Right ventricle myocardium superior (tissue), 1 donor: ENCODE data around the gene ZNF106. TPM values are rescaled to one million over a fixed set of nuclear protein-coding genes. Genes with fewer than 3 reads are reported as not detected.

Source experiments
- ATAC-seq: fragments of 200-7000 bp; cut with Tn5 transposase; one replicate; pipeline ENCODE4 v1.9.1; 2020; ENCODE audit warnings: mild to moderate bottlenecking; ENCODE audit not compliant: poor library complexity
- DNase-seq: peaks from one replicate; pipeline ENCODE4 v3.0.0-alpha.2; 2020
- intact Hi-C: fragments of 100-400 bp; cut with DNase I; formaldehyde crosslinking; loops from one replicate; pipeline ENCODE4 v1.11.2; 2022
- total RNA-seq: library from RNA; stranded (reverse); fragmentation: NEBNext Ultra II Directional; extraction: Animal tissue kit (Norgen Biotek cat#: 25700); gene quantifications from one replicate; pipeline ENCODE4 v1.2.1, GENCODE V29; 2021
- donor health status: DM: no; HTN: yes; CAD: no; lungs with severe emphysema.

Gene ZNF106
- total RNA-seq, 1 donor from 2014 or later: 479 TPM

DNA sequence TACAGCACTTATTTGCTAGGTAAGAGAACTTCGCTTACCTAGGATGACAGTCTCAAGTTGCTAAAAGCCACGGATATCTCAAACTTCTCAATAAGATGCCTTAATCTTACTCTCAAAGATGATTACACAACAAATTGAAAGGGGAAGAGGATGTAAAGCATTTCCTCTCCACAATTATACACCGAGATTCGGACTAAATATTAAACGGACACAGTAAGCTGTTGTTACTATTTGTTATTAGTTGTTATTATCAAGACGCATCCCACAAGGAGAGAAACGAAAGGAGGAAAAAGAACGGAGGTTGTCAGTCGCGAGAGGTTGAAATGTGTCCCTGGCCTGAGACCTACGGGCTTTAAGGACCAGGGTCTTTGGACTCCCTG is 660 bp downstream of the ZNF106 start:
- DNase-seq (no peak), ATAC-seq (peak; percentile 1)
- intact Hi-C loops: no loop called here

GRCh38 chr15:42483677-42484076 is 7.3 kb downstream of the ZNF106 start:
- DNase-seq: no peak
- intact Hi-C loops: no loop called here
- no peak for ATAC-seq

DNA sequence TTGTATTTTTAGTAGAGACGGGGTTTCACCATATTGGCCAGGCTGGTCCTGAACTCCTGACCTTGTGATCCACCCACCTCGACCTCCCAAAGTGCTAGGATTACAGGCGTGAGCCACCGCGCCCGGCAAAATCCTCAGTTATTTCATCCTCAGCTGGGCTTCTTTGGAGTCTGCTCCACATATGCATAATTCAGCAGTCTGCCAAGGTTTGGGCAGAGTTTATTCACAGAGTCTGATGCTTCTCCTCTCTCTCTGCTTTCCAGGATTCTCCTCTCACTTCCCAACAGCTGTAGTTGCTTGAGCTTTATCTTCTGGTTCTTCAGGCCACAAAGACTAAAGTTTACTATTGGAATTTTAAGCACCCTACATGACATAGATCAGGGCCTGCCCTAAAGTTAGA is 8.2 kb downstream of the ZNF106 start:
- ATAC-seq (no peak), DNase-seq (no peak)
- intact Hi-C loops: no loop called here

DNA sequence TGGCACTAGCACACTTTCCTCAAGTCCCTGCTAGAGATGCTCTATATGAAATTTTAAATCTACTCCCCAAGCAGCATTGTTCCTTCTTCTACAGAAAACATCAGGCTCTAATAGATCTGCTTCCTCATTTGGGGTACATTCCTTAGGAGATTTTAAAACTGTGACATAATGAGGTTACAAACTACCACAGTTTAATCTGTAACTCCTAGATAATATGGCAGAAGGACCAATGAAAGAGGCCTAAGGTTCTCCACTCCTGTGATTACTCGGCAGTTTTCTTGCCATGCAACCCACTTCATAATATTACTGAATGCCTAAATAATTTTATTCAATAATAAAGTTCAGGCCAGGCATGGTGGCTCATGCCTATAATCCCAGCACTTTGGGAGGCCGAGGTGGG is 16.1 kb downstream of the ZNF106 start:
- DNase-seq (no peak), ATAC-seq (no peak)
- intact Hi-C loops: no loop called here

DNA sequence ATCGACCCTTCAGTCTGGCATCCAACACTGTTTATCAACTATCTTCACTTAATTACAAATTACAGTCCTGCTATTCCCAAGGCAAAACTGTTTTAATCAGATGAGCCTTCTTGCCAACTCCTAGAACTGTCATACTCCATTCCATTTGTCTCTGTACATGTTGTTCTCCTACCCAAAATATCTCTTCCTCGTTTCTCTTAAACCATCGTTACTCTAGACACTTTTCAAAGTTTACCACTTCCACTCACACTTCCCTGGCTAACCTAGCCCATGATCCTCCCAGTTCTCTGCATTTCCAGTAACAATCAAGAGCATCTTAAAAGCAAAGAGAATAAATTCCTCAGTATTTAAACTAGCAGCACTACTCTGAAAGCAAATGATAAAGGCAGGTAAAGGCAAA is 19.9 kb downstream of the ZNF106 start:
- ATAC-seq: peak; percentile 55
- intact Hi-C loops: no loop called here

GRCh38 chr15:42465520-42466259 is 25.3 kb downstream of the ZNF106 start:
- intact Hi-C loops: no loop called here
- no peak for ATAC-seq
- DNase-seq: no peak

More for the DNA sequence above, 19.9 kb downstream of the ZNF106 start:
- no peak for DNase-seq

GRCh38 chr15:42461261-42461660 is 29.7 kb downstream of the ZNF106 start:
- intact Hi-C loops: no loop called here
- no peak for ATAC-seq

GRCh38 chr15:42457445-42458442 is 33.2 kb downstream of the ZNF106 start:
- DNase-seq: peak; percentile 73
- intact Hi-C loops: no loop called here
- ATAC-seq: peak; percentile 92

More at GRCh38 chr15:42461261-42461660, 29.7 kb downstream of the ZNF106 start:
- no peak for DNase-seq

DNA sequence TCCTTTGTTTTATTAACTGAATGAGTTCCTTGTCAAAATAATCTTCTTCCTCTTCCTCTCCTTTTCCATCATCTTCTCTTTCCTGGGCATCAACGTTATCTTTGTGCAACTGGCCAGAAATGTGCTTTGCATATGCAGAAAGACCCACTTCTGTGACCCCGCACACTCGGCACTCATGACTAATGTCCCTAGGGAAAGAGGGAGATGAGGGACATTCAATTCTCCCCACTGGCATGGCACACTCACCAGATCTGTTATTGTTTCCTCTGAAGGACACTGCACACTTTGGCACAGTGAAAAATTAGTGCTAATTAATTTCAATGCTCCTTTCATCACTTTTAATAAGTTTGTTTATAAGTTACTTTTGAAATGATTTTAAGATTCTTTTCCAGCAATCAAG is 34.0 kb downstream of the ZNF106 start:
- ATAC-seq (peak; percentile 53), DNase-seq (no peak)
- intact Hi-C loops: no loop called here

DNA sequence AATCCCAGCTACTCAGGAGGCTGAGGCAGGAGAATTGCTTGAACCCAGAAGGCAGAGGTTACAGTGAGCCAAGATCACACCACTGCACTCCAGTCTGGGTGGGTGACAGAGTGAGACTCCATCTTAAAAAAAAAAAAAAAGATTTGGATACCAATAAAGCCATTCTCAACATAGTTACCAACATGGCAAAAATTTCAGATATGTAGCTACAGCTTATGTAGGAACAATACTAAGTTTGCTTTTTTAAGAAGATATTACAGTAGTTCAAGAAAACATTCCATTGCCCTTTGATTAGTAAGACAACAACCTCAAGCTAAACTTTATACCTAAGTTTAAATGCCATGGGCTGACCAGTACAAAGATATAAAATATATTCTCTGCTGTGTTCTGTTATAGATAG is 34.4 kb downstream of the ZNF106 start:
- ATAC-seq (peak; percentile 26), DNase-seq (no peak)
- intact Hi-C loops: no loop called here

- no peak for DNase-seq
- no peak for ATAC-seq
- intact Hi-C loops: no loop called here
Observed at GRCh38 chr15:42453826-42454225, 37.1 kb downstream of the ZNF106 start.

- ATAC-seq (no peak), DNase-seq (no peak)
- intact Hi-C loops: no loop called here
Observed at GRCh38 chr15:42450425-42450790, 40.5 kb downstream of the ZNF106 start.

- intact Hi-C loops: no loop called here
- no peak for DNase-seq
- peak; percentile 53 for ATAC-seq
Observed at GRCh38 chr15:42449770-42450424, 41.0 kb downstream of the ZNF106 start.

DNA sequence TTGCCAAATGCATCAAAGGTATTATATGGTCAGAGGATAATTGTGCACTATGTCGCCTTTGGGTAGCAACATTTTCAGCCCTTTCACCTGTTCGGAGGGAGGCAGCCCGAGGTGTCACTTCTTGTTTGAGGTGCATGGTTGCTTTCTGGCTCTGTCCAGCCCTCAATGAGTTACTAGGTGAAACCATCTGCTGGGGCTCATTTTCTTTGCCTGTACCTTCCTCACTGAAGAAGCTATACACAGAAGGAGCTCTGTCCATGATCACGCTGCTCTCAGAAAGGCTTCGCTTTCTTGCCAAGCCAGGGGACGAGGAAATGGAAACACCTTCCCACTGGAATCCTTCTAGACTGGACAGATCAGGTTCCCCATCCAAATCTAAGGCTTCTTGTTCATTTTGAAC is 42.7 kb downstream of the ZNF106 start:
- no peak for DNase-seq
- ATAC-seq: no peak
- intact Hi-C loops: no loop called here

GRCh38 chr15:42447599-42447998 is 43.3 kb downstream of the ZNF106 start:
- peak; percentile 51 for ATAC-seq
- no peak for DNase-seq
- intact Hi-C loops: no loop called here

GRCh38 chr15:42445551-42445950 is 45.4 kb downstream of the ZNF106 start:
- intact Hi-C loops: no loop called here
- DNase-seq (no peak), ATAC-seq (no peak)

- no peak for ATAC-seq
- intact Hi-C loops: no loop called here
- DNase-seq: no peak
Observed at GRCh38 chr15:42444415-42445063, 46.4 kb downstream of the ZNF106 start.

DNA sequence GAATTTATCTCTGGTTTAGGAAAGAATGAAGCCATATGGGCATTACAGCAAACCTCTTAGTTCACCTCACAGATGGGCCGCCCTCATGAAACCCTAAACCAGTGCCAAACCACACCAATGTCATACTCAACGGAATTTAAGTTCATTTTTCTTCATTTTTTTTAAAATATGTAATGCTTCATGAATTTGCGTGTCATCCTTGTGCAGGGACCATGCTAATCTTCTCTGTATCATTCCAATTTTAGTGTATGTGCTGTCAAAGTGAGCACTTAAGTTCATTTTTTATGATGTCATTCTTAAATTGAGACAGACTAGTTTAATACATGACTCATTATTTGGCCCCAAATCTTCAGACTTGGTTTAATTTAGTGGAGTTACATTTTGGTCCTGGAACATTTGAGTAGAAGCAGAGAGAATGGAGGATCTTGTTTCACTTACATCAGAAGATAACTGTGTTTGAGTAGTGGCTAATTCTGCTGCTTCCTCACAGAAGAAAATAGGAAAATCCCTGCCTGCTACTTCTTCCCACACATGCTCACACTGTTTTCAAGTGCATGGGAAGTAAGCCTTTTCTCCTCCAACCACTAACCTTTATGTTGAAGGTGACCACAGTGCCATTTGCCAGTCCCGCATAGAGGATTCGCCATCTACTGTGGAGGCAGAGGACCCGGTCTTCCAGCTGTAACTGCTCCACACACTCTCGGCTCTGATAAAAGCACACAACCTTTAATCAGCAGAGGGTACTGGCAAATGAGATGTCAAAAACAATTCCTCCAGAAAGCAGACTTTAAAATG is 63.3 kb downstream of the ZNF106 start:
- ATAC-seq: peak; percentile 55
- intact Hi-C loops: no loop called here
- no peak for DNase-seq
